ENCODE measurements around the gene LUC7L. TPM values are rescaled to one million over a fixed set of nuclear protein-coding genes. Genes with fewer than 3 reads are reported as not detected.

The LUC7L gene, protein sequence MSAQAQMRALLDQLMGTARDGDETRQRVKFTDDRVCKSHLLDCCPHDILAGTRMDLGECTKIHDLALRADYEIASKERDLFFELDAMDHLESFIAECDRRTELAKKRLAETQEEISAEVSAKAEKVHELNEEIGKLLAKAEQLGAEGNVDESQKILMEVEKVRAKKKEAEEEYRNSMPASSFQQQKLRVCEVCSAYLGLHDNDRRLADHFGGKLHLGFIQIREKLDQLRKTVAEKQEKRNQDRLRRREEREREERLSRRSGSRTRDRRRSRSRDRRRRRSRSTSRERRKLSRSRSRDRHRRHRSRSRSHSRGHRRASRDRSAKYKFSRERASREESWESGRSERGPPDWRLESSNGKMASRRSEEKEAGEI
- polyA plus RNA-seq (2013, experiment 1 of 4): 179 TPM
- polyA plus RNA-seq (2013, experiment 2 of 4): 152 TPM
- polyA plus RNA-seq (2013, experiment 3 of 4): 153 TPM
- 147 TPM for polyA plus RNA-seq (2013, experiment 4 of 4)

DNA sequence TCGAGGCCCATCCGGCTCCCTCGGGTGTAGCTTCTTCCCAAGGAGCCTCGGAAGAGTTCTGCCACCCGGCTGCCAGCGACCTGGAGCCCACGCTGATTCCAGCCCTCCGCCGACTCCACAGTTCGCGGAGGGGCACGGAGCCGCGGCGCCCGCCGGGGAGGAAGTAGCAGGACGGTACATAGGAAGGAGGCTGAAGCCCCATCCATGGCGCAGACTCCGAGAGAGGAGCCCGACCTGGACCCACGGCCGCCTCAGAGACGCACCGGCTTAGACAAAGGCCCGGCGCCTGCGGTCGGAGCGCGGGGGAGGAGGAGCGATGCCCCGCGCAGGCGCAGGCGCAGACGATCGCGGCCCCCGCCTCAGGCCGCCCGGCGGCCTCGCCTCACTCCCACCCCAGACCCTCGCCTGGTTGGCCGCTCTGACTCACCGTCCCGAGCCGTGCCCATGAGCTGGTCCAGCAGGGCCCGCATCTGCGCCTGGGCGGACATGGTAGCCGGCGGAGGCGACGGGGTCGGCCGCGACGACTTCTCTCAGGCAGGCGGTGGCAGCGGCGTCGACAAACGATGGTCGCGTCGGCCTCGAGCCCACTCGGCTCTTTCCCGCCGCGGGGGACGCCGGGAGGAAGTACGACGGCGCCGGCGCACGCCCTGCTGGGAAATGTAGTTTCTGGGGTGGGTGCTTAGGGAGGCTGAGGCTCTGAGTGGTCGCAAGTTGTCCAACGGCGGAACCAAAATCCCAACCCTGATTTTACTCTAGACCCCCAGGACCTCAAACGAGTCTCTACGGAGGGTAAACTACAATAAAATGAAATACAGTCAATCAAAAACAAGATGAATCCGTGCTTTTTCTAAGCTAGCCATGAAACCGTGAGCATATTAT lies at the start of gene LUC7L:
TSS of gene LUC7L (minus strand) at position 598 of the 879 bp plus-strand sequence. CDS start at position 488, 110 bp downstream.
- Histone ChIP-seq H3K4me3 (ENCODE audit: insufficient read depth, low read depth, low read length) (peak within 1 kb of the TSS; percentile 93), H3K27ac (ENCODE audit: insufficient read depth, low read depth, low read length, poor library complexity, severe bottlenecking) (peak within 1 kb of the TSS; percentile 95), H3K36me3 (ENCODE audit: control insufficient read depth, insufficient read depth, low read length) (peaks cover 13% of the 10 kb centered on the region), H3K9me3 (ENCODE audit: control insufficient read depth, low read length) (no peaks in the 10 kb centered on the region), H3K27me3 (ENCODE audit: control insufficient read depth, insufficient read depth, low read length, poor library complexity, severe bottlenecking) (no peaks in the 10 kb centered on the region), H3K4me1 (ENCODE audit: control insufficient read depth, insufficient read depth, low read length) (peaks cover 5% of the 10 kb centered on the region)
- 3% methylated on average over 88 of the region's 88 CpGs for WGBS, 2 experiments

DNA sequence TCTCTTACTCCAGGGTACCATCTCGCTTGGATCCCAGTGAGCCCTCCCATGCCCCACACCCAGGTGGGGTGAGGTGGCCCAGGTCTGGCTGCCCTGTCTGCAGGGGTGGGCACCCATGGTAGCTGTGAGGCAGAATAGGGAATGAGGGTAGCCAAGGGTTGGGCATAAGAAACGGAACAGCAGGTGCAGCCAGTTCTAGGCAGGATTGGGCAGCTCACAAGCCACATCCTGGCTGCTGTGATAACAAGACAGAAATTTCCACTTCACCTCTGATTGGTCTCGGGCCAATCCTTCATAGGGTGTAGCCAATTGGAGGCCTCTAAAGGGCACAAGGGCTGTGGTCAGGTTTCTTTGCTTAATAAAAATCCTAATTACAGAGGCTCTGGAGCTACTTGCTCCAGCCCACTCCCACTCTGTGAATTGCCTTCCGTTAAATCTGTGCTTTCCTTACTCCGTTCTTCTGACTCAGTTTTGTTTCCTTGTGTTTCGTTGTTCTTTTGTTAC lies 49.7 kb upstream of the LUC7L start:
- H3K4me1 ChIP-seq (ENCODE audit: control insufficient read depth, insufficient read depth, low read length): peaks cover 7% of the 10 kb centered on the region
- peaks cover 71% of the 10 kb centered on the region for H3K27me3 ChIP-seq (ENCODE audit: control insufficient read depth, insufficient read depth, low read length, poor library complexity, severe bottlenecking)
- 79 to 81% methylated on average over 6 of the region's 6 CpGs for WGBS, 2 experiments
- H3K36me3 ChIP-seq (ENCODE audit: control insufficient read depth, insufficient read depth, low read length): no peaks in the 10 kb centered on the region
- no peak overlapping the region for H3K27ac ChIP-seq (ENCODE audit: insufficient read depth, low read depth, low read length, poor library complexity, severe bottlenecking)
- no peaks in the 10 kb centered on the region for H3K9me3 ChIP-seq (ENCODE audit: control insufficient read depth, low read length)
- no peak overlapping the region for H3K4me3 ChIP-seq (ENCODE audit: insufficient read depth, low read depth, low read length)

DNA sequence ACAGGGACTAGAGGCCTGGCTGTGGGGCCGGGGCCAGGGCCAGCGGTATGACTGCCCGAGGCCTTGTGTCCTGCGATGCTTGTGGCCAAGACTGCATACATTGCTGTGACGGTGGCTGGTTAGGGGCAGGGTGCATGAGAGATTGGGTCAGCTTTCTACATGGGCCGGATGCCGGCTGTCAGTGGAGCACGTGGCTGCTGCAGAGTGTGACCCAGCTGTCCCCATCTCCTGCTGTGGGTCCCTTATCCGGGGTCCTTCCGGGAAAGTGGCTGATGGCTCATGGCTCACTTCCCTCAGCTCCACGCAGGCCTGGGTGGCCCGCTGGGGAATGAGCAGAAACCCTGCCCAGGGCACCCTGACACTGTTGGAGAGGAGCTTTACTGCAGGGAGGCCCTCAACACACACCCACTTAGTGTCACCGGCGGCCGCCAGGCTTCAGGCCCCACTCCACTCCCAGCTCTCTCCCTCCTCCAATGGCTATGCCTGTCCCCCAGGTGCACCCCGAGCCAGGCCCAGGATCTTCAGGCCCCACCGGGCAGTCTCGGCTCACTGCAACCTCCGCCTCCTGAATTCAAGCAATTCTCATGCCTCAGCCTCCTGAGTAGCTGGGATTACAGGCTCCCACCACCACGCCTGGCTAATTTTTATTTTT lies 47.3 kb upstream of the LUC7L start:
- 85 to 89% methylated on average over 20 of the region's 20 CpGs for WGBS, 2 experiments
- Histone ChIP-seq H3K36me3 (ENCODE audit: control insufficient read depth, insufficient read depth, low read length) (no peaks in the 10 kb centered on the region), H3K27ac (ENCODE audit: insufficient read depth, low read depth, low read length, poor library complexity, severe bottlenecking) (no peak overlapping the region), H3K4me3 (ENCODE audit: insufficient read depth, low read depth, low read length) (no peak overlapping the region), H3K27me3 (ENCODE audit: control insufficient read depth, insufficient read depth, low read length, poor library complexity, severe bottlenecking) (peaks cover 74% of the 10 kb centered on the region), H3K9me3 (ENCODE audit: control insufficient read depth, low read length) (no peaks in the 10 kb centered on the region), H3K4me1 (ENCODE audit: control insufficient read depth, insufficient read depth, low read length) (peaks cover 7% of the 10 kb centered on the region)

DNA sequence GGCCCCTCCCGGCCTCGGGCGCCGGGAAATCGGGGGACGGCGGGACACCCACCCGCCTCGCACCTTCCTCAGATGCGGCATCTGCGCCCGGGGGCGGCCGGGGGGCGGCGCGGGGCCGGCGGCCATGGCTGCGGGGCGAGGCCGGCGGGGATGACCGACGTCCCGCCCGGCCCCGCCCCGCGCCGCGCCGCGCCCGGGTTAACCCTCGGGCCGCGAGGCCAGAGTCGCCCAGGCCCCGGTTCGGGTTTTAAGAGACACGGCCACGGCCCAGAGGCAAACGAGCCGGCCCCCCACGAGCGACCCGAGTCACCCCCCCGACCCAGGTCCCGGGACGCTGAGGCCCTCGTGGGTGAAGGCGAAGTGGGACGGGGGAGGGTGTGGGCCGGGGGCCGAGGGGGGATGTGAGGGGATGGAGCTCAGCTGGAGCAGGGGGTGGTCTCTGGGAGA lies 46.6 kb upstream of the LUC7L start, which contains the start of gene RGS11:
TSS of gene RGS11 (minus strand) at position 159 of the 447 bp plus-strand sequence. CDS start at position 126, 33 bp downstream.
- no peaks in the 10 kb centered on the region for H3K9me3 ChIP-seq (ENCODE audit: control insufficient read depth, low read length)
- peaks cover under 1% of the 10 kb centered on the region for H3K4me1 ChIP-seq (ENCODE audit: control insufficient read depth, insufficient read depth, low read length)
- H3K36me3 ChIP-seq (ENCODE audit: control insufficient read depth, insufficient read depth, low read length): no peaks in the 10 kb centered on the region
- H3K4me3 ChIP-seq (ENCODE audit: insufficient read depth, low read depth, low read length): peak within 1 kb of the TSS; percentile 35
- WGBS, 2 experiments: 7 to 8% methylated on average over 56 of the region's 56 CpGs
- no peak within 1 kb of the TSS for H3K27ac ChIP-seq (ENCODE audit: insufficient read depth, low read depth, low read length, poor library complexity, severe bottlenecking)
- H3K27me3 ChIP-seq (ENCODE audit: control insufficient read depth, insufficient read depth, low read length, poor library complexity, severe bottlenecking): peaks cover 66% of the 10 kb centered on the region

DNA sequence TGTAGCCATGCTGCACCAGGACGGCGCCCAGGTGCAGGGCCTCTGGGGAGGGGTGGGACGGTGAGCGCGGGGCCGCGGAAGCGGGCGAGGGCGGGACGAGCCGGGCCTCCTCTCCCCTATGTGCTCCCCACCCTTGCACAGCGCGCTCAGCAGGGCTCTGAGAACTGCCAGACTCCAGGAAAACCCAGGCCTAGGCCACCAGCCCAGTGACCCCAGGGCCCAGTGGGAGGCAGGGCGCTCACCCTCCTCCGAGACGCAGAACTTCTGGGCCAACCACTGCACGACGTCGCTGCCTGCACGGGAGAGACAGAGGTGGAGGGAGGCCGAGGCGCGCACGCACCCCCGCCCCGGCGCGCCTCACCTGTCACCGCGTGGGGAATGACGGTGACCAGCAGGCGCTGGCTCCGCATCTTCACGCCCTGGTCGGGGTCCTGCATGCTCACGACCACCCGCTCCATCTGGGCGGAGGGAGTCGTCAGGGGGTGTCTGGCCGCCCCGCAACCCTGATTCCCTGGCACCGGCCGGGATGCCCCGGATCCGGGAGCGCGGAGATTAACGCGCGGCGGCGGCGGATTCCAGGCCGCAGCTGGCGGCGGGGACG lies 45.9 kb upstream of the LUC7L start:
- Histone ChIP-seq H3K27me3 (ENCODE audit: control insufficient read depth, insufficient read depth, low read length, poor library complexity, severe bottlenecking) (peaks cover 62% of the 10 kb centered on the region), H3K4me3 (ENCODE audit: insufficient read depth, low read depth, low read length) (peak overlapping the region; percentile 35), H3K36me3 (ENCODE audit: control insufficient read depth, insufficient read depth, low read length) (no peaks in the 10 kb centered on the region), H3K4me1 (ENCODE audit: control insufficient read depth, insufficient read depth, low read length) (no peaks in the 10 kb centered on the region), H3K9me3 (ENCODE audit: control insufficient read depth, low read length) (no peaks in the 10 kb centered on the region), H3K27ac (ENCODE audit: insufficient read depth, low read depth, low read length, poor library complexity, severe bottlenecking) (no peak overlapping the region)
- WGBS, 2 experiments: 5% methylated on average over 58 of the region's 58 CpGs

DNA sequence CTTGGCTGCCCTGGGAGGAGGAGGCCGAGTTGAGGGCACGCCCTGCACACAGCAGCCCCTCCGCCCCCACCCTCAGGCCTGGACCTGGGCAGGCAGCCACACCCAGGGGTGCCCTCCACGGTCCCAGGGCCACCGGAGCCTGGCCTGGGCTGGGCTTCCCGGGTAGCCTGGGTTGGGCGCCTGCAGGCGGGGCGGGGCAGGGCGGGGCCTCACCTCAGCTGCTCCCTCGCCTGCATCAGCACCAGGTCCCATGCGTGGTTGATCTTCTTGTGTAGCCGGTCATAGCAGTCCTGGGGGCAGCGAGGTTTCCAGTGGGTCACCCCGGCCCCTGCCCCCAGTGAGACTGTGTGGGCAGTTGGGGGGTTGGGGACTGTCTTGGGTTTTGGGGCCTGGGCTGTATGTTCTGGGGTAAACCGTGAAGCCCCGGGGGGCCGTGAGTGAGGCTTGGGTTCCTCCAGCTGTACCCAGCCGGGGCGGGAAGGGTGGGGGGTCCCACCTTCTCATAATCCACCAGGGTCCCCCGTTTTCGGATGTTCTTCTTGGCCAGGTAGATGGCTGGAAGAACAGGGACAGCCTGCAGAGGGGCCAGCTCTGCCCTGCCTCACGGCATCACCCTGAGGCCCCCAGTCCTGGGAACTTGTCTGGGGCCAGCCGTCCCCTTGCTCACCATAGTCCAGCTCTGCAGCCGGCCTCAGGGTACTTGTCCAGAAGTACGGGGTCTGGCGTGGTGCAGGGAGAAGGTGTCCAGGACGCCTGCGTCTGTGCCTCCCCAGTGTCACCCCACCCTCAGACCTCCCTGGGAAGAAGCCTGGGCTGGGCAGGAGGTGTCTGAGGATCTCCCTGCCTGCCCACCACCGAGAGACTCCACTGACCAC lies 44.5 kb upstream of the LUC7L start:
- WGBS, 2 experiments: 91 to 92% methylated on average over 30 of the region's 30 CpGs

DNA sequence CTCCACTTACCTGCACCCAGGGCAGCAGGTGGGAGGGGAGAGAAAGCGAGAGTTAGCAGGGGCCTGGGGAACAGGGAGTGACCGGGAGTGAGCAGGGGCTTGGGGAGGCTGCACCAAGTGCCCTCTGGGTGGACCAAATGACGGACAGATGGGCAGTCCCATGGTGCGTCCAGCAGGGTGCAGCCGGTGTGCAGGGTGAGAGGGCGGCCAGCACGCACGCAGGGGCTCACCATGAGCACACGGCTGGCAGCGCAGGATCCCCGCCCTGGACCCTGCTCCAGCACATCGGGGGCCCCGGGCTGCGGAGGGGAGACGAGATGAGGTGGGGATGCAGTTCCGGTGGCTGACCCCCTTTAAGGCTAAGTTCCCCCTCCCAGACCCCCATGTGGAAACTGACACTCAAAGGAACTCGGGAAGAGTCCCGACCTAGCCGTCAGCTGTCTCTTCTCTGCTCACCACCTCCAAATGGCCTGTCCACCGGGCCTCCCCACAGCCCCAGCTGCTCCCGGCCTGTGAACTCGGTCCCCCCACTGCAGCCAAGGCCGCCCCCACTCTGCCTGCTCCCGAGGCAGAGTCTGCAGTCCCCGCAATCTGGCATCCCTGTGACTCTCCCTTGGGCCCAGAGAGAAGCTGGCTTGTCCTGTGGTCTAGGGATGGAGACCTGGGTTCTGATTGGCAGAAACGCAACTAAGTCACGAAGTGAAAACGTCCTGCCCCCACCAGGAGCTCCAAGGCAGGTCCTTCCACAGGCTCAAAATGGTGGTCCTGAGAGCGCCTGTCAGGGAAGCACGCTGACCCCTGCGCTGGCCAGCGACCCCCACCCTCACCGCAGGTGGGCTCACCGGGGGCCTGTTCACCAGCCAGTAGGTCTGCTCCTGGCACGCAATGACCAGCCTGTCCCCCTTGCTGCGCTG lies 43.6 kb upstream of the LUC7L start:
- H3K4me3 ChIP-seq (ENCODE audit: insufficient read depth, low read depth, low read length): no peak overlapping the region
- H3K27ac ChIP-seq (ENCODE audit: insufficient read depth, low read depth, low read length, poor library complexity, severe bottlenecking): no peak overlapping the region
- H3K9me3 ChIP-seq (ENCODE audit: control insufficient read depth, low read length): no peaks in the 10 kb centered on the region
- no peaks in the 10 kb centered on the region for H3K4me1 ChIP-seq (ENCODE audit: control insufficient read depth, insufficient read depth, low read length)
- H3K27me3 ChIP-seq (ENCODE audit: control insufficient read depth, insufficient read depth, low read length, poor library complexity, severe bottlenecking): peaks cover 42% of the 10 kb centered on the region
- WGBS, 2 experiments: 87 to 89% methylated on average over 36 of the region's 36 CpGs
- H3K36me3 ChIP-seq (ENCODE audit: control insufficient read depth, insufficient read depth, low read length): no peaks in the 10 kb centered on the region

More for the DNA sequence above, 44.5 kb upstream of the LUC7L start:
- no peaks in the 10 kb centered on the region for H3K9me3 ChIP-seq (ENCODE audit: control insufficient read depth, low read length)
- no peaks in the 10 kb centered on the region for H3K4me1 ChIP-seq (ENCODE audit: control insufficient read depth, insufficient read depth, low read length)
- H3K36me3 ChIP-seq (ENCODE audit: control insufficient read depth, insufficient read depth, low read length): no peaks in the 10 kb centered on the region
- peaks cover 48% of the 10 kb centered on the region for H3K27me3 ChIP-seq (ENCODE audit: control insufficient read depth, insufficient read depth, low read length, poor library complexity, severe bottlenecking)
- H3K4me3 ChIP-seq (ENCODE audit: insufficient read depth, low read depth, low read length): no peak overlapping the region
- no peak overlapping the region for H3K27ac ChIP-seq (ENCODE audit: insufficient read depth, low read depth, low read length, poor library complexity, severe bottlenecking)

DNA sequence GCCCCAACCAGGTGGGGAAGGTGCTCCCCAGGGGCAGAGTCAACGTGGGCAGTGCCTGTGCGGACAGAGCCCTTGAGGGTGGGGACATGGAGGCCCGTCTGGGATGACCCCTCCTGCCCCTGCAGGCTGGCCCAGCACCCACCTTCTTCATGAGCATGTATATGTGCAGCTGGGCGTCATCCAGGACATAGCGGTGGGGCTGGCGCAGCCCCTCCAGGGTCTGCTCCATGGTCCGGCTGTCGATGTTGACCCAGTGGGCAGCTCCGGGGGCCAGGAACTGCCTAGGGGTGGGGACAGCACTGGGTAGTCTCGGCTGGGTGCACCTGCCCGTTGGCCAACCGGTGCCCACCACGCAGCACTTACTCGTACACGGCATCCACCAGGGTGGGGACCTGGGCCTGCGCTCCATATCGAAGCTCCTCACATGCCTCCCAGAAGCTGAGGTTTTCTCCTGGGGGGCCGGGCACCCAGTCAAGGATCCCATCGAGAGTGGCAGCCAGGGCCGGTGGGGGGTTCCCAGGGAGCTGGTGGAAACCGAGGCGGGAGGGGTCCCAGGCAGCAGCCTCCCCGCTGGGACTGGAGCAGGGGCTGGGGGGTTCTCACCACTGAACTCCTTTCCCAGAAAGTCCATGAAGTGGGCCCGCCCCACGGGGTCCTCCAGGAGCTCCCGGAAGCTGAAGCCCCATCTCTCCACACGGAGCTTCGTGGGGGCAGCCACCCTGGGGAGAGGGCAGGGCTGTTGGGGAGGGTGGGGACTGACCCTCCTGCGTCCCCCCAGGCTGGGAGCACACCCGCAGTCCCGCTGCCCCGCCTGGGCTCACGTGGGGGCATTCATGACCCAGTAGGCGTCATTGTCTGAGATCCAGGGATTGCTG lies 41.4 kb upstream of the LUC7L start:
- H3K4me3 ChIP-seq (ENCODE audit: insufficient read depth, low read depth, low read length): no peak overlapping the region
- no peaks in the 10 kb centered on the region for H3K9me3 ChIP-seq (ENCODE audit: control insufficient read depth, low read length)
- H3K36me3 ChIP-seq (ENCODE audit: control insufficient read depth, insufficient read depth, low read length): no peaks in the 10 kb centered on the region
- whole genome bisulfite sequencing, 2 experiments: 93 to 94% methylated on average over 34 of the region's 34 CpGs
- H3K4me1 ChIP-seq (ENCODE audit: control insufficient read depth, insufficient read depth, low read length): no peaks in the 10 kb centered on the region
- H3K27me3 ChIP-seq (ENCODE audit: control insufficient read depth, insufficient read depth, low read length, poor library complexity, severe bottlenecking): peaks cover 25% of the 10 kb centered on the region
- no peak overlapping the region for H3K27ac ChIP-seq (ENCODE audit: insufficient read depth, low read depth, low read length, poor library complexity, severe bottlenecking)

All from ectodermal cell (in vitro differentiated cells).